ENCODE data around the gene SERTAD4.

- no peak; the same call in 1 of the 2 replicates for TF ChIP-seq CTCF (conservative IDR thresholded peaks at IDR 0.05; ENCODE audit: low read depth, low read length)
- no peak for TF ChIP-seq EZH2 (IDR thresholded peaks at IDR 0.05; ENCODE audit: borderline replicate concordance, low read depth, low read length, poor library complexity, severe bottlenecking)
Observed at GRCh38 chr1:210185063-210185462, 47.5 kb upstream of the SERTAD4 start.
